Stimulated activated CD8-positive, alpha-beta memory T cell treated with anti-CD3 and anti-CD28 coated beads, Interleukin-2, amount 100 ng/mL, for 48 hours (primary cell): ENCODE results near the gene SH3BP2.
A peak's percentile ranks its signal among the peaks of the same experiment; 100 is the strongest.

ENCODE experiments used
- DNase-seq, 2 donors: peaks; one replicate each; pipeline ENCODE4 v3.0.0-alpha.2; 2020; ENCODE audit warnings: low read depth in 2 of 2

SH3BP2 gene

GRCh38 chr4:2803624-2804448 lies 11.0 kb downstream of the SH3BP2 start:
- DNase-seq = no peak

GRCh38 chr4:2804449-2804972 lies 11.6 kb downstream of the SH3BP2 start:
- no peak for DNase-seq

GRCh38 chr4:2804973-2805501 lies 12.2 kb downstream of the SH3BP2 start:
- no peak for DNase-seq

DNA sequence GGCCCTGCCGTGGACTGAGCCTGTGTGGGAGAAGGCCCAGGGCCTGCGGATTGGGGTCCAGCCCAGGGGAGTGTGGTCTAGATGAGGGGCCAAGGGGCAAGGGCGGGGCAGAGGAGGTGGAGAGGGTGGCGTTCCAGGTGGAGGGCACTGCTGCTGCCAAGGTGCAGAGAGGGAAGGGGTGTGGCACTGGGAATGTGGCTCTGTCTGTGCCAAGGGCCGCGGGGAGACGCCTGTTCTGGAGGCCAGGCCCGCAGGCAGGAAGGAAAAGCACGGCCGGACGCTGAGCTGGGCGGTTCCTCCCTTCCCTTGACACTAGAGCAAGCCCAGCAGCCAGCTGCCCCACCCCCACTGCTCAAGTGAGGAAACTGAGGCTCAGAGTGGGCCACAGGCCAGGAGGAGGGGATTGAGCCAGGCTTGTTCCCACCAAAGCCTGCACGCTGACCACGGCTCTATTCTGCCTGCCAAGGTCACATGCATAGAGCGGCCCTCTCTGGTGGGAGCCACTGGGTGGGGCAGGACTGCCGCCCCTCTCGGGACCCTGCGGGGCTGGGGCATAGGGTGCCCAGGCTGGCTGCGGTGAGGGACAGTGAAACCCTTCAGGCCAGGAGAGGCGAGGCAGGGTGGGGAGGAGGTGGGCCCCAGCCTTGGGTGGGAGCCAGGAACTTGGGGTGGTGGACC lies 13.0 kb downstream of the SH3BP2 start:
- no peak for DNase-seq

GRCh38 chr4:2806390-2807355 lies 13.8 kb downstream of the SH3BP2 start:
- DNase-seq = no peak

DNA sequence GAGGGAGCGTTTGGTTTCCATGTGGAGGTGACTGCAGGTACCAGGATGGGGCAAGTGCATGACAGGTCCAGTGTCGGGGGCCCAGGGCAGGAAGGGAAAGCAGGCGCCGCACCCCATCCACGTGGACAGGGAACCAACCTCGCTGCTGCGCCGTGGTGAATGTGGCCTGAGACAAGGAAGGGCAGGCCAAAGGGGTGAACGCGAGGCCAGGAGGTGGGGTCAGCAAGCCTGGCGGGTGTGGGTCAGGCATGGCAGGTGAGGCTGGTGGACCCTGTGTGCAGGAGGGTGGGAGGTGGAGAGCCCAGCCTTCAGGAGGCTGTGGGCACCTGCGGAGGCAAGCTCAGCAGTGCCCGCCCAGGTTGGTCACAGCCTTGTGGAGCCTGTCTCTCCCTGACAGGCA lies 14.7 kb downstream of the SH3BP2 start:
- DNase-seq = no peak

DNA sequence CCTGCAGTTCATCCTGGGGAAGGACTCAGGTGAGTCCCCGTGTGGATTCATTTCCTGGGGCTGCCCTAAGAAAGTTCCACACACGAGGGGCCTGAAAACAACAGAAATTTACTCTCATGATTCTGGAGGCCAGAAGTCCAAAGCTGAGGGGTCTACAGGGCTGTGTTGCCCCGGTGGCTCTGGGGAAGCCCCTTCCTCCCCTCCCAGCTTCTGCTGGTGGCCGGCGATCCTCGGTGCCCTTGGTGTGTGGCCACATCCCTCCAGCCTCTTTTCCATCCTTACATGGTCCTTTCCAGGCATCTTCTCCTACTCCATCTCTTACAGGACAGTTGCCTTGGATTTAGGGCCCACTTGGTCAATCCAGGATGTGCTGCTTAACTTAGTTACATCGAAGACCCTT lies 15.1 kb downstream of the SH3BP2 start:
- DNase-seq = no peak

DNA sequence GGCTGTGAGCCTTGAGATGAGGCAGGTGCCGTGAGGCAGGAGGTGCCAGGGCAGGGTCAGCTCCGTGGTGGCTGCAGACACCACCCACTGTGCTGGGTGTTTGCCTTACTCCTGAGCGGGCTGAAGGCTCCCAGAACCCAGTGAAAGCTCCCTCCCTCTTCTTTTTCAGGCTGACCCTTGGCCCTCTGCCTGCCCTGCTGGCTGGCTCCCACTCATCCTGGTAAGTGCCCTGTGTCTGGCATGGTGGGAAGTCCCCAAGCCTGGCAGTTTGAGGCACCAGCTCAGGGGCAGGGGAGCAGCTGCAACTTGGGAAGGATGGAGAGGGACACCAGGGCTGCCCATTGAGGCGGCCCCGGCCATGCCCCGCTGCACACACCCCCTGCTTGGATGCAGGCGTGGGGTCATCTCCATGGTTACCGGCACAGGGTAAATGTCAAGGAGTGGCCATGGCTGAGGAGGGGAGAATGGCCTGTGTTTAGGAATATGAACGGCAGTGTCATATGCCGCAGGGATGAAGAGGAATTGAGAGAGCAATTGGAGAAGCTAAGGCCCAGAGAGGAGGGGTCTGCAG lies 16.8 kb downstream of the SH3BP2 start:
- DNase-seq = no peak

GRCh38 chr4:2810388-2810787 lies 17.5 kb downstream of the SH3BP2 start:
- DNase-seq = no peak

GRCh38 chr4:2811830-2812611 lies 19.1 kb downstream of the SH3BP2 start:
- DNase-seq = peak in 1 of 2 donors; percentile 54

- DNase-seq = no peak
These were observed 19.9 kb downstream of the SH3BP2 start for GRCh38 chr4:2812612-2813354.

DNA sequence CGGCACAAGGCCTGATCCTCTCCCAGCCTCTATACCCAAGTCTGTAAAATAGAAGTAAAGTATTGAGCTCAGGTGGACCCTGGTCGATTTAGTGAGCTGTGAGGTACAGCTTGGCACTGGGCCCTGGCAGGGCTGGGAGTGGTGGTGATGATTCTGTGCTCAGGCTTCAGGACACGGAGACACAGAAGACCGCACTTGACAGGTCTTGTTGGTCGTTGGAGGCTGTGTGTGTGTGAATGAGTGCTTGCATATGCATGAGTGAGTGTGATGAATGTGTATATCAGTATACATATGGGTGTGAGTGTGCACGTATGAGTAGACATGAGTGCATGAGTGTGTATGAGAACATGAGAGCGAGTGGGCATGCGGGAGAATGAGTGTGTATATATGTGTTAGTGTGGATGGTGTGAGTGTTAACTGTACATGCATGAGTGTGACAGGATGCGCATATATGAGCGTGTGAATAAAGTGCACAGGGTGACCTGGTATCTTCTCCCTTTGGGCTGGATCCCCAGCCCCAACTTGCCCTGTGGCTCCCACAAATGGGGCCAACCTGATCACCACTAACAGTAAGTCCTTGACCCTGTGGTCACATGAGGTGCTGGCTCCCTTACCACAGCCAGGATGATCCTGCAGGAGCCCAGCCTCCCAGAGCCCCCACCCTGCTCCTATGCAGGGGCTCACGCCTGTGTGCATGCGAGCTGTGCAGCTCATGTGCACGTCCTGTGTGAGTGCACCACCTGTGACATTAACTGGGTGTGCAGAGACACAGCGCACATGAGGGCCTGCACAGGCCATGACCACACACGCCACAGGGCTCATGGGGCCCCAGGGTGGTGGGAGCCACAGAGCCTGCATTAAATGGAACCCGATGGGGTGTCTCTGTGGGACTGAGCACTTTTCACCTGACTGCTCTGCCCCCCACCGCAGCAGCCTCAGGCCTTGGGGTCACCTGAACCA lies 20.8 kb downstream of the SH3BP2 start:
- no peak for DNase-seq

GRCh38 chr4:2814627-2815270 lies 21.9 kb downstream of the SH3BP2 start:
- DNase-seq = no peak

DNA sequence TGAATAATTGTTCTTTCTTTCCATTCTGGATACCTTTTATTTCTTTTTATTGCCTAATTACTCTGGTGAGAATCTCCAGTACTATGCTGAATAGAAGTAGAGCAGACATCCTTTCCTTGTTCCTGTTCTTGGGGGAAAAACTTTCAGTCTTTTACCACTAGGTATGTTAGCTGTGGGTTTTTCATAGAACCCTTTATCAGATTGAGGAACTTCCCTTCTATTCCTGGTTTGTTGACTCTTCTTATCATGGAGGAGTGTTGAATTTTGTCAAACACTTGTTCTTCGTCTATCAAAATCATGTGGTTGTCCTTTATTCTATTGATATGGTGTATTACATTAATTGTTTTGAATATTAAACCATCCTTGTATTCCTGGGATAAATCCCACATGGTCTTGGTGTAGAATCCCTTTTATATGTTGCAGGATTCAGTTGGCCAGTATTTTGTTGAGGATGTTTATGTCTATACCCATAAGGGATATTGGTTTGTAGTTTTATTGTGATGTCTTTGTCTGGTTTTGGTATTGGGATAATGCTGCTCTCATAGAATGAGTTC lies 23.6 kb downstream of the SH3BP2 start:
- DNase-seq = no peak

- no peak for DNase-seq
These were observed 24.3 kb downstream of the SH3BP2 start for GRCh38 chr4:2817137-2817536.

DNA sequence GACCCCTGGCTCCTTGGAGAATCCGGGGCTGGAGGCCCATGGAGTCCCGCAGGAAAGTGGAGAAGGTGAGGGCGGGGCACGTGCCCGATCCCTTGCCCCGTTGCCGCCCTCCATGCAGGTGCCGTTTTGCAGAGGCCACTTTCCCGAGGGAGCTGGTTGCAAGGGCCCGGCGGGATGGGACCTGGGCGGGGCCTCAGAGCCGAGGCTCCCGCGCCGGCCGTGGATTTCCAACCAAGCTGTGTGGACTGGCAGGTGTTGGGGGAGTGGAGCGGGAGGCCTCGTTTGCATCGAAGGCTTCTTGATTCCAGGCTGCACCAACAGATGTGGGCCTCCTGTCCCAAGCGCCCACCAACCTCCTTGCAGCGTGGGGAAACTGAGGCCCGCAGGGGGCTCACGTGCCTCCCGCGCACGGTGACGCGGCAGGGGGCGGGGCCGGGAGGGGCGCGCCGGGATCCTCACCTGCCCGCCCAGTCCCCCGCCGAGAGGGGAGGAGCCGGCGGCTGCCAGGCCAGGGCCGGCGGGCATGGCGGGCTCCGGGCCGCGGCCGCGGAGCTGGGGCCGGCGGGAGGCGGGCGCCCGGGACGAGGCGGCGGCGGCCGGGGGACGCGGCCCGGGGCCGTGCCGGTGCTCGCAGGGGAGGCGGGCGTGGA lies 24.9 kb downstream of the SH3BP2 start:
- DNase-seq = no peak

DNA sequence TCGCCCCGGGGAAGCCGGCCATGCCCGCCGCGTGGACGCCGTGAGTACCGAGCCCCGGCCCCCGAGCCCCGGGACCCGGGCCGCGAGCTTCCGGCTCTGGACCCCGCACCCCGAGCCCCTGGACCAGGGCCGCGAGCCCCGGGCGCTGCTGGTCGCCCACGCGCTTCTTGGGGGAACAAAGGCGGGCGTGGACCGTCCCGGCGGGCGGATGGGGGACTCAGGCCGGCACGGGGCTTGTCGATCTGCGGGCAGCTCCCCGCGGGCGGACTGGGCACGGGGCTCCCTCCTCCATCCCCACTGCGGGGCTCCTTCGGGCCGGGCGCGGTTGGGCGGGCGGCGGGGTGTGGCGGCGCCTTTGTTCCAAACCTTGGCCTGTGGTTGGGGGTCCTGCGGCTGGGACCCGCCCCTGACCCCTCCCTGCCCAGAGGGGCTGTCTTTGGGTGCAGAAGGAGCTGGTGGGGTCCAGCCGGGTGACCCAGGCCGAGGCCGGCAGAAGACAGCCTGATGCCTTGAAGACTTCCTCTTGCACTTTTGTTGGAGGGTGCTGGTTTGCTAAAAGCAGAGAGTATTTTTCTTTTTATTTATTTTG lies 25.6 kb downstream of the SH3BP2 start:
- no peak for DNase-seq
